ENCODE measurements around the gene MYL10.

Gene MYL10

GRCh38 chr7:101564778-101565211 is 64.3 kb downstream of the MYL10 start:
- DNase-seq, result peak in 1 of 2 donors; percentile 8

GRCh38 chr7:101563943-101564777 is 64.9 kb downstream of the MYL10 start:
- no peak for DNase-seq

Data from inflammatory macrophage (primary cell).